Hepatocyte (in vitro differentiated cells): ENCODE results near the gene IGSF8. TPM values are rescaled to one million over a fixed set of nuclear protein-coding genes. Genes with fewer than 3 reads are reported as not detected.
A peak's percentile ranks its signal among the peaks of the same experiment; 100 is the strongest.

Source experiments
- DNase-seq: peaks from one replicate; pipeline ENCODE4 v3.0.0-alpha.2; 2016; ENCODE audit warnings: low spot score
- H2AFZ ChIP-seq: fragments of 200-600 bp; sonication (generic); 2 replicates; pipeline ENCODE4 v1.6.0; 2016; ENCODE audit warnings: antibody characterized with exemption, mild to moderate bottlenecking
- H3K27ac ChIP-seq: fragments of 200-600 bp; sonication (generic); 2 replicates; pipeline ENCODE4 v1.5.1; 2016; ENCODE audit warnings: mild to moderate bottlenecking
- H3K27me3 ChIP-seq: fragments of 200-600 bp; sonication (generic); 2 replicates; pipeline ENCODE4 v1.6.1; 2016
- H3K36me3 ChIP-seq: fragments of 200-600 bp; sonication (generic); replicated peaks from 2 replicates; pipeline ENCODE4 v1.5.1; 2016; ENCODE audit warnings: low read depth; ENCODE audit not compliant: insufficient read depth
- H3K4me1 ChIP-seq: fragments of 200-600 bp; sonication (generic); 2 replicates; pipeline ENCODE4 v1.5.1; 2016; ENCODE audit warnings: mild to moderate bottlenecking, moderate library complexity; ENCODE audit not compliant: insufficient read depth
- H3K4me2 ChIP-seq: fragments of 200-600 bp; sonication (generic); 2 replicates; pipeline ENCODE4 v1.6.0; 2016
- H3K4me3 ChIP-seq: fragments of 200-600 bp; sonication (generic); 2 replicates; pipeline ENCODE4 v1.5.1; 2016; ENCODE audit warnings: mild to moderate bottlenecking
- H3K79me2 ChIP-seq: fragments of 200-600 bp; sonication (generic); 2 replicates; pipeline ENCODE4 v1.6.0; 2017; ENCODE audit warnings: mild to moderate bottlenecking
- H3K9me2 ChIP-seq: fragments of 200-600 bp; sonication (generic); replicated peaks from 2 replicates; pipeline ENCODE4 v1.6.0; 2017; ENCODE audit warnings: mild to moderate bottlenecking; ENCODE audit not compliant: insufficient read depth
- H3K9me3 ChIP-seq: fragments of 200-600 bp; sonication (generic); 2 replicates; pipeline ENCODE4 v1.5.1; 2016; ENCODE audit warnings: low read depth, mild to moderate bottlenecking
- H4K20me1 ChIP-seq: fragments of 200-600 bp; sonication (generic); 2 replicates; pipeline ENCODE4 v1.6.0; 2016; ENCODE audit warnings: mild to moderate bottlenecking; ENCODE audit not compliant: insufficient read depth, poor library complexity, severe bottlenecking
- EZH2 ChIP-seq: fragments of 200-600 bp; sonication (generic); IDR thresholded peaks from 2 replicates; pipeline ENCODE4 v1.6.1; 2016; ENCODE audit warnings: antibody characterized with exemption, mild to moderate bottlenecking, borderline replicate concordance
- EZH2phosphoT487 ChIP-seq: fragments of 200-600 bp; sonication (generic); IDR thresholded peaks from one replicate; pipeline ENCODE4 v1.6.1; 2018; ENCODE audit warnings: antibody characterized with exemption, mild to moderate bottlenecking, low read depth, moderate library complexity; ENCODE audit not compliant: unreplicated experiment, severe bottlenecking
- WGBS: methylation state at CpG from one replicate; pipeline ENCODE4 v1.1.6; 2016; ENCODE audit warnings: low lambda C conversion rate; ENCODE audit errors: missing lambda C conversion rate; 5-methylcytosine and 5-hydroxymethylcytosine counted together
- polyA plus RNA-seq: library from polyadenylated mRNA; unstranded; fragments of >200 nt; fragmentation: Nextera tagmentation; extraction: Ambion mirVana; gene quantifications from 2 replicates; pipeline ENCODE4 v1.2.1, GENCODE V29; 2016
- total RNA-seq: library from RNA; depleted of rRNA; stranded (reverse); fragments of >200 nt; gene quantifications from 2 replicates; pipeline ENCODE4 v1.2.3, GENCODE V29; 2014
- TF ChIP-seq, protein P1 (sequence below): fragments of 200-600 bp; sonication (generic); IDR thresholded peaks from 2 replicates; pipeline ENCODE4 v1.5.1; 2016; ENCODE audit warnings: antibody characterized with exemption, mild to moderate bottlenecking; ENCODE audit not compliant: poor library complexity

IGSF8 gene, protein sequence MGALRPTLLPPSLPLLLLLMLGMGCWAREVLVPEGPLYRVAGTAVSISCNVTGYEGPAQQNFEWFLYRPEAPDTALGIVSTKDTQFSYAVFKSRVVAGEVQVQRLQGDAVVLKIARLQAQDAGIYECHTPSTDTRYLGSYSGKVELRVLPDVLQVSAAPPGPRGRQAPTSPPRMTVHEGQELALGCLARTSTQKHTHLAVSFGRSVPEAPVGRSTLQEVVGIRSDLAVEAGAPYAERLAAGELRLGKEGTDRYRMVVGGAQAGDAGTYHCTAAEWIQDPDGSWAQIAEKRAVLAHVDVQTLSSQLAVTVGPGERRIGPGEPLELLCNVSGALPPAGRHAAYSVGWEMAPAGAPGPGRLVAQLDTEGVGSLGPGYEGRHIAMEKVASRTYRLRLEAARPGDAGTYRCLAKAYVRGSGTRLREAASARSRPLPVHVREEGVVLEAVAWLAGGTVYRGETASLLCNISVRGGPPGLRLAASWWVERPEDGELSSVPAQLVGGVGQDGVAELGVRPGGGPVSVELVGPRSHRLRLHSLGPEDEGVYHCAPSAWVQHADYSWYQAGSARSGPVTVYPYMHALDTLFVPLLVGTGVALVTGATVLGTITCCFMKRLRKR
- 26.0 and 36.8 TPM in 2 replicates for total RNA-seq
- polyA plus RNA-seq: 39.3 and 54.1 TPM in 2 replicates

DNA sequence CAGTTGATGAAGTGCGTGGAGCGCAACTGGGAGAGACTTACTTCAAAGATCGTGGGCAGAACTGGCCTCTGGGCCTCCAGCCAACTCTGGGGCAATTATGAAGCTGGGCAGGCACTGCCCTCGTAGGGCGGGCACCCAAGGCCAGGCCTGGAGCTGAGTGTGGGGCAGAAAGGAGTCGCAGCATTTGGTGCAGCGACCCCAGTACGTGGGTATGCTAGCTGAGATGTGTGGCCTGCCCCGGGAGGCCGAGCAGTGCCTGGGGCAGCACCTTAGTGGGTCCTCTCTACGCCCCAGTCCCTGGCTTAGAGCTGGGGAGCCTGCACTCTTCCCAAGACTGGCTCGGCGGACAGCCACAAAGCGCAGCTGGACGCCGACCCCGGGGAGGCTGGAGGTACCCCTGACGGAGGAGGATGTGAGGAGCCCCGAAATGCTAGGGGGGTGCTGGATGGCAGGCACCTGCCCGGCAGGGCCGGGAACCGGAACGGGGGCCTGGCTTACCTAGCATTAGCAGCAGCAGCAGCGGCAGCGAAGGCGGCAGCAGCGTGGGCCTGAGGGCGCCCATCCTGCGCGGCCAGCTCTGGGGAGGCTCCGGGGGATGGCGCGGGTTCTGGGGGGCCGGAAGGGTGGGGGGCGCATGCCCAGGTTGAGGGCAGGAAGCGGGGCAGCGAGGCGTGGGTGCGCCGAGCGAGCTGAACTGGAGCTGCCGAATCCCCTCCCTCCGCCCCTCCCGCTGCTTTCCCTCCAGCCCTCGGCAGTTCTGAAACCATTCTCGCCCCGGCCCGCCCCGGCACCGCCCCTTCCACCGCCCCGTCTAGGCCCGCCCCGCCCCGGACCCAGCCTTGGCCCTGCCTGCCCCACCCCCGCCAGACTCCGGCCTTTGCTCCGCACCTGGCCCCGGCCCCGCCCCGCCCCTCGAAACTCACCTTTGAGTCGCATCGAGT, at the start of gene IGSF8:
IGSF8 (minus strand) TSS at position 709 of the 941 bp plus-strand sequence; CDS start at position 562, 147 bp downstream.
- TF ChIP-seq EZH2 (no peak), EZH2phosphoT487 (no peak)
- TF ChIP-seq, protein P1, sequence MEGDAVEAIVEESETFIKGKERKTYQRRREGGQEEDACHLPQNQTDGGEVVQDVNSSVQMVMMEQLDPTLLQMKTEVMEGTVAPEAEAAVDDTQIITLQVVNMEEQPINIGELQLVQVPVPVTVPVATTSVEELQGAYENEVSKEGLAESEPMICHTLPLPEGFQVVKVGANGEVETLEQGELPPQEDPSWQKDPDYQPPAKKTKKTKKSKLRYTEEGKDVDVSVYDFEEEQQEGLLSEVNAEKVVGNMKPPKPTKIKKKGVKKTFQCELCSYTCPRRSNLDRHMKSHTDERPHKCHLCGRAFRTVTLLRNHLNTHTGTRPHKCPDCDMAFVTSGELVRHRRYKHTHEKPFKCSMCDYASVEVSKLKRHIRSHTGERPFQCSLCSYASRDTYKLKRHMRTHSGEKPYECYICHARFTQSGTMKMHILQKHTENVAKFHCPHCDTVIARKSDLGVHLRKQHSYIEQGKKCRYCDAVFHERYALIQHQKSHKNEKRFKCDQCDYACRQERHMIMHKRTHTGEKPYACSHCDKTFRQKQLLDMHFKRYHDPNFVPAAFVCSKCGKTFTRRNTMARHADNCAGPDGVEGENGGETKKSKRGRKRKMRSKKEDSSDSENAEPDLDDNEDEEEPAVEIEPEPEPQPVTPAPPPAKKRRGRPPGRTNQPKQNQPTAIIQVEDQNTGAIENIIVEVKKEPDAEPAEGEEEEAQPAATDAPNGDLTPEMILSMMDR: no peak
- Histone ChIP-seq H2AFZ (peak within 1 kb of the TSS; percentile 92), H4K20me1 (no peaks in the 10 kb centered on the region), H3K27me3 (no peaks in the 10 kb centered on the region), H3K9me2 (no peaks in the 10 kb centered on the region), H3K79me2 (peaks cover 18% of the 10 kb centered on the region), H3K9me3 (no peaks in the 10 kb centered on the region), H3K4me3 (peak within 1 kb of the TSS; percentile 87), H3K36me3 (no peaks in the 10 kb centered on the region), H3K27ac (peak within 1 kb of the TSS; percentile 87), H3K4me2 (peak within 1 kb of the TSS; percentile 99), H3K4me1 (peaks cover 31% of the 10 kb centered on the region)
- peak; percentile 96 for DNase-seq
- 14% methylated on average over 30 of the region's 64 CpGs for WGBS

DNA sequence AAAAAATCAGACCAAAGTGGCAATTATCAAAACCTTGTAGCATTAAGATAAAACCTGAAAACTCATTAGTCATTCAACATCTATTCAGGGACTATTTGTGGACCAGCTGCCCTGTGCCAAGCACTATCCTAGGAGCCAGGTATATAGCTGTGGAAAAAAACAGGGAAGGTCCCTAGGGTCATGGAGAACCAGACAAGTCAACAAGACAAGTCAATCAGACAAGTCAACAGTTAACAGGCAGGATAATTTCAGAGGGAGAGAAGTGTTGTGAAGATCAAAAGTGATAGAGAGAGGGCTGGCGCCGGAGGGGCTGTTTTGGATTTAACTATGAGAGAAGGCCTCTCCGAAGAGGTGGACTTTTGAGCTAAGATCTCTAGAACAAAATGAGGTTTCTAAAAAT, 49.7 kb upstream of the IGSF8 start:
- WGBS: 63% methylated on average over 3 of the region's 3 CpGs
- DNase-seq: no peak

DNA sequence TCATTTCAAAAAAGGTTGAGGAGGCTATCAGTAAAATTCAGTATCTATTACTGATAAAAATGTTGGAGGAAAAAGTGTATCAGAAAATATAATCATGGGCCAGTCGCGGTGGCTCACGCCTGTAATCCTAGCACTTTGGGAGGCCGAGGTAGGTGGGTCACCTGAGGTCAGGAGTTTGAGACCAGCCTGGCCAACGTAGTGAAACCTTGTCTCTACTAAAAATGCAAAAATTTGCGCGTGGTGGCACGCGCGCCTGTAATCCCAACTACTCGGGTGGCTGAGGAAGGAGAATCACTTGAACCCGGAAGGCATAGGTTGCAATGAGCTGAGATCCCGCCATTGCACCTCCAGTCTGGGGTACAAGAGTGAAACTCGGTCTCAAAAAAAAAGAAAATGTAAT, 47.7 kb upstream of the IGSF8 start:
- TF ChIP-seq EZH2phosphoT487: no peak
- DNase-seq: no peak
- Histone ChIP-seq H3K79me2 (no peaks in the 10 kb centered on the region), H3K9me2 (no peaks in the 10 kb centered on the region), H4K20me1 (no peaks in the 10 kb centered on the region), H3K36me3 (no peaks in the 10 kb centered on the region), H3K4me2 (no peak overlapping the region), H3K4me1 (no peaks in the 10 kb centered on the region), H3K27ac (no peak overlapping the region), H3K4me3 (no peak overlapping the region), H3K9me3 (no peaks in the 10 kb centered on the region), H2AFZ (no peak overlapping the region), H3K27me3 (no peaks in the 10 kb centered on the region)
- 96% methylated on average over 14 of the region's 14 CpGs for WGBS

More for the DNA sequence above, 49.7 kb upstream of the IGSF8 start:
- Histone ChIP-seq H3K79me2 (no peaks in the 10 kb centered on the region), H2AFZ (no peak overlapping the region), H4K20me1 (no peaks in the 10 kb centered on the region), H3K9me2 (no peaks in the 10 kb centered on the region), H3K27ac (no peak overlapping the region), H3K4me1 (no peaks in the 10 kb centered on the region), H3K9me3 (no peaks in the 10 kb centered on the region), H3K36me3 (no peaks in the 10 kb centered on the region), H3K4me3 (no peak overlapping the region), H3K4me2 (no peak overlapping the region), H3K27me3 (no peaks in the 10 kb centered on the region)
- TF ChIP-seq EZH2: no peak
- TF ChIP-seq EZH2phosphoT487: no peak
- TF ChIP-seq, protein P1: no peak
